ENCODE results near the gene NUDT3.
A peak's percentile ranks its signal among the peaks of the same experiment; 100 is the strongest.

Gene NUDT3

DNA sequence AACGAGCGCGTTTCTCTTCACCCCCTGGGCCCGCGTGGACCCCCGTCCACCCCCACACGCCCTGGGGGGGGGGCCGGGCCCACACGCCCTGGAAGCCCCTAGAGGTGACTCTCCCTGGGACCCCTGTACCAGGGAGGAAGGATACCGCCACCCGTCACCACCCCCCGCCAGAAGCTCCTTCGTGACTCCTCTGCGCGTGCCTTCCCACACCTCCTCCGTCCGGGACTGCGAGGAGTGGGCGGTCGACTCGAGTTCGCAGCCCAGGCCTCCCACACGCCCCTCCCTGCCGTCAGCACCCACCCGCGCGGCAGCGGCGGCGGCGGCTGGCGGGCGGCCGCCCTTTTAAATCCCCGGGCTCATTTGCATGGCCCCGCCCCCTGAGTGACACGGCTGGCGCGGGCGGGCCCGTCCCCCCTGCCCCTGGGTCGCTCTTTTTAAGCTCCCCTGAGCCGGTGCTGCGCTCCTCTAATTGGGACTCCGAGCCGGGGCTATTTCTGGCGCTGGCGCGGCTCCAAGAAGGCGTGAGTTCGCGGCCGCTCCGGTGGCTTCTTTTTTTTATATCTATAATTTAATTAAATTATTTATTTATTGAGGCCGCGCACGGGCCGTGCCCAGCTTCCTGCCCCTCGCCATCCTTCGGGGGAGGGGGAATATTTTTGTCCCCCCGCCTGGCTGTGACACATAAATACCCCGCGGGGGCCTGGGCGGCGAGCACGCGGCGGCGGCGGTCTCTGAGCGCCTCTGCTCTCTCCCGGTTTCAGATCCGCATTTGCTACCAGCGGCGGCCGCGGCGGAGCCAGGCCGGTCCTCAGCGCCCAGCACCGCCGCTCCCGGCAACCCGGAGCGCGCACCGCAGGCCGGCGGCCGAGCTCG is 155.8 kb downstream of the NUDT3 start, which contains the start of gene HMGA1:
Gene HMGA1, plus strand, starts transcription at position 431 of the 873 bp plus-strand sequence. CDS start 3,908 bp downstream, outside the sequence.
- DNase-seq: peak; percentile 18

DNA sequence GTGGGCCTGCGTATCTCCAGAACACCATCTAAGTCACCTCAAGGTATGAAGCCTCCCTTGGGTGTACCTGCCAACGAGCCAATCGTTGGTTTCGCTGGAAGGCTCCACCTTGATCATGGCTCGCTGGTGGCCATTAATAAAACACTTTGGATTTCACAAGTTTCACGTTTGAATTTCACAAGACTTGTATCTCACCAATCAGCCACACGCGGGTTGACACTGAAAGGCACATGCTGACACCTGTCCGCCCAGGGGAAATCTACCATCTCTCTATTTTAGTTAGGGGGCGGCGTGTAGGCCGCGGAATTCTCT is 156.4 kb downstream of the NUDT3 start:
- DNase-seq: no peak

DNA sequence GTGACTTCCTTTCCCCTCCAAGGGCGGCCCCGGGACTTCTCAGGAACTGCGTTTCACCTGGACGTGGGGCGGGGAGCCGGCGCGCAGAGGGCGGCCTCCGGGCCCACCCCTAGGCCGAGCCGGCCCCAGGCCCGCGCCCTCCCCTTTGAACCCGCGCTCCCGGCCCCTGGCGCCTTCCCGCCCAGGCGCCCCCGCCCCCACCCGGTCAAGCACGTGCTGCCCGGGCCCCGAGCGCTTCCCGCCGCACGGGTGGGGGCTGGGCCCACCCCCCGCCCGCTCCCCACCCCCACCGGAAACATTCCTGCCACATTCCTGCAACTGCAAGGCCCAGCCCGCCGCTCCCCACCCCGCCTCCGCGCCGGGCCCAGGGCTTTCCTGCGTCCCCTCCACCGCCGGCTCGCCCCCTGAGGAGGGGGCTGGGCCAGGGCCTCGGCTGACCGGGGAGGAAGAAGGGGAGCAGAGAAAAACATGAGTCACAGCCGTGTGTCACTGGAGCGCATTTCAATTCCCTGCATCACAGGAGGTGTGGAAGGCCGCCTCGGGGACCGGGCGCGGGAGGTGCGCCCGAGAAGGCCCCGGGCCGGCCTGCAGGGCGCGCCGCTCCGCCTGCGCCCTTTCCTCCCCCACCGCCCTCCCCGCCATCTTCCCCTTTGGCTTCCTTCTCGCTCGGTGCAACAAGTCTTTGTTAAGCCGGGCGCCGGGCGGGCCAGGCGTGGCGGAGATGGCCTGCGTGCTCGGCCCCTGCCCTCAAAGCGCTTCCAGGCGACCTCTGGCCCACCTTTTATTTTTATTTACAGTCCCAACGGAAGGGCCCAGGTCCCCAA is 156.9 kb downstream of the NUDT3 start:
- DNase-seq: no peak

DNA sequence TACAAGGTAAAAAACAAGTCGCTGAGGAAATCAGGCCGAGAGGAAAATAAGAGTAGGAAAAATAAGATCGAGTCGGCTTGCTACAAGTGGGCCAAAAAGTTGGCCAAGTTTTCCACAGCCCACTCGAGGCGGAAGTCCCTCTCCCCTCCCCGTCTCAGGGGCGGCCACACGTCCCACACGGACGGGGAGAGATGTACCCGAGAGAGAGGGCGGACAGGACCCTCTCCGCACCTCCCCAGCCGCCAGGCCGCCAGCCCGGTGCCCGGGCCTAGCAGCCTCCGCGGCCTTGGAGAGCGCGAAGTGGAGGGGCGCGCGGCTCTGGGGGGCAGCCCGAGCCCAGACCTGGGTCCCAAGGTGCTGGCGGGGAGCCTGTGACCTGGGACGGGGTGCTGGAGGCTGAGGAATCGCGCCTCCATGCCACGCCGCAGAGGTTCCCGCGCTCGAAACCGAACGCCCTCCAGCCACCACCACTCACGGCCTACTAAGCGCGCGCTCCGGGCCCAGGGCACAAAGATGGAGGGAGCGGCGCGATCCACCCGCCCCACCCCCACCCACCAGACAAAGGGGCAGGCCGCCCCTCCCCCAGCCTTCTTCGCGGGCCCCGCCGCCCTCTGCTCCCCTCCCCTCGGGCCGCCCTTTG is 157.7 kb downstream of the NUDT3 start:
- DNase-seq: no peak

DNA sequence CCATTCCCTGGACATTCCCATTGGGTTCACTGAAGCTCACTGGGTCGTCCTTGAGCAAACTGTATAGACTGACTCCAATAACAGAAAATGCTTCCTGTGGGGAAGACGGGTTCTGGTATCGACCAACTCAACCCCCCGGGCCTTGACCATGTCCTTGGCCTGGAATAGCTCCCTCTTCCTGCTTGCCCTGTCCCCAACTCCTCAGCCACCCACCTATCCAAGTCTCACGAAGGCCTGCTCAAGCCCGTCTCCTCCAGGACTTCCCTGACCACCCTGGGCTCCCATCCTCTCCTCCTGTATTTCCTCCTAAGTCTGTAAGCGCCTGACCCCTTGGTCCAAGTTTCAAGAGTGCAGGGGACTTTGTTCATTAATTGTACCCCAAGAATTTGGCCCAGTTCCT is 158.6 kb downstream of the NUDT3 start:
- no peak for DNase-seq

DNA sequence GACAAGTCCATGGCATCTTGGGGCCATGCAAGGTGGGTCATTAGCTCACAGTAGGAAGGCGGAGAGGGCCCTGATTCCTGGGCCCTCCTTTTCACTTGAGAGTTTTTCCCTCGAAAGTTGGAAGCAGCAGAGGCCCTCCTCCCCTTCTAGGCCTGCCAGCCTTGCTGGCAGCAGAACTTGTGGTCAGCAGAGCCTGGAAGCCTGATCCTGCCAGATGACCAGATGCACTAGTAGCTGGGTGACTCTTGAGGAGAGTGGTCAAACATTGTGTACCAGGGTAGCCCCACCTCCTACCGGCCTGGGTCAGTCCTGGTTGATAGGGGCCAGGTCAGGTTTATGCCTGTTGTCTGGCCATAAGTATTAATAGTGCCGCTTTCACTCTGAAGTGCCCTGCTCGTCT is 159.6 kb downstream of the NUDT3 start:
- no peak for DNase-seq

DNA sequence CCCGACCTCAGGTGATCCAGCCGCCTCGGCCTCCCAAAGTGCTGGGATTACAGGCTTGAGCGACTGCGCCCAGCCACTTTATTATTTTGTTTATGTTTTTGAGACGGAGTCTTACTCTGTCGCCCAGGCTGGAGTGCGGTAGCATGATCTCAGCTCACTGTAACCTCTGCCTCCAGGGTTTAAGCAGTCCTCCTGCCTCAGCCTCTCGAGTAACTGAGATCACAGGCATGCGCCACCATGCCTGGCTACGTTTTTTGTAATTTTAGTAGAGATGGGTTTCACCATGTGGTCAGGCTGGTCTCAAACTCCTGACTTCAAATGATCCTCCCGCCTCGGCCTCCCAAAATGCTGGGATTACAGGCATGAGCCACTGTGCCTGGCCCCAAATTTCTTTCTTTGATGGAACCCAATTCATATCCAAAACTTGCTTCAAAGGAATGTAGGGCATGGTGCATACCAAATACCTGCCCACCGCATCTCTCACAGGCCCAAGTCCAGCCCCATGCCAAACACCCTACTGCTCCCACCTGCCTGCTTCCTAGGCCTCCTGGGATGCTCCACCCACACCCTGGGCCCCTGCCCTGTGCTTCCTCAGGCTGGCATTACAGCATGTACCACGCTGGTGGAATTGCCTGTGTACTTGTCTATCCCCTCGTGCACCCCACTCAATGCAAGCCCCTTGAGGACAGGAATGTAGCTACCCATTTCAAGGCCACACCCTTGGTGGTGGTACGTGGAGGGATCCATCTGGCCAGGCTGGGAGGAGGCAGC is 160.7 kb downstream of the NUDT3 start:
- no peak for DNase-seq

DNA sequence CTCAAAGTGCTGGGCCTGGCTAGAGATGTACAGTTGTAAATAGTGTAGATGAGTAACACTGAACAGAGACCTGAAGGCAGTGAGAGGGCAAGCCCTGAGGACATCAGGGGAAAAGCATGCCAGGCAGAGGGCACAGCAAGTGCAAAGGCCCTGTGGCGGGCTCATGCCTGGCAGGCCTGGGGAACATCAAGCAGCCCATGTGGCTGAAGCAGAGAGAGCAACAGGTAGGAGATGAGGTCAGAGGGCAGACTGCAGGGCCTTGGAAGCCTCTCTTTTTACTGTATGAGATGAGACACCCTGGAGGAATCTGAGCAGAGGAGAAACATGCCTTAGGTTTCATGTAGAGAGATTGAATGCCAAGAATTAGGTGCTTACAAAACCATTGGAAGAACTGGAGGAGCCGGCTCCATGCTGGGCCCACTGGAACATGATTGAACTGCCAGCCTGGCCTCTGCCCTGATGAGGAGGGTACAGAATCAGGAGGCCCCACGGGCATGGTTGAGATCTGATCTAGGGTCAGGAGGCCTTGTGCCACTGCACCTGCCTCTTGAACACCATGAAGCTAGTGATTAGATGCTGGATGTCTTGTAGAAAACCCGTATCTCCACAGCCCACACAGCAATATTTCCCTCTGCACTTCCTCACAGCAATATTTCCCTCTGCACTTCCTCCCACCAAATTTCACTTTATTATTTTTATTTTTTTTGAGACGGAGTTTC is 161.7 kb downstream of the NUDT3 start:
- no peak for DNase-seq

DNA sequence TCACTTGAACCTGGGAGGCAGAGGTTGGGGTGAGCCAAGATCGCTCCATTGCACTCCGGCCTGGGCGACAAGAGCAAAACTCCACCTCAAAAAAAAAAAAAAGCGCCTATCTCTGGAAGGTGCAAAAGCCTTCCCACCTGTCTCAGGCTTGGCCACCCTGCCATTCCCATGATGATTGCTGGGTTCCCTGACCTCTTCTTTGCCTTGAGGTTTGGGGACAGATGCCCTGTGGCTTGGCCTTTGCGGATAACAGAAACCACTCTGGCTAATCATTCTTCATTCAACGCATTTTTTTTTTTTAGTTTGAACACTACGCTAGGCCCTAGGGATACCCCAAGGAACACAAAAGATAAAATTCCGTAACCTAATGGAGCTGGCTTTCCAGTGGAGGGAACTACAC is 162.6 kb downstream of the NUDT3 start:
- no peak for DNase-seq
